ENCODE data around the gene EHBP1.

EHBP1 gene

GRCh38 chr2:63092857-63093256 is 387.3 kb downstream of the EHBP1 start:
- DNase-seq = no peak

GRCh38 chr2:63093502-63093901 is 388.0 kb downstream of the EHBP1 start:
- DNase-seq = no peak
